HG02884 (cell line): Measurements from ENCODE around the gene CRACR2A.

Experiments
- ATAC-seq: cut with Tn5 transposase; IDR thresholded peaks from one replicate; pipeline ENCODE4 v1.9.1; 2021; ENCODE audit warnings: mild to moderate bottlenecking, moderate library complexity; ENCODE audit not compliant: unreplicated experiment

Gene CRACR2A

DNA sequence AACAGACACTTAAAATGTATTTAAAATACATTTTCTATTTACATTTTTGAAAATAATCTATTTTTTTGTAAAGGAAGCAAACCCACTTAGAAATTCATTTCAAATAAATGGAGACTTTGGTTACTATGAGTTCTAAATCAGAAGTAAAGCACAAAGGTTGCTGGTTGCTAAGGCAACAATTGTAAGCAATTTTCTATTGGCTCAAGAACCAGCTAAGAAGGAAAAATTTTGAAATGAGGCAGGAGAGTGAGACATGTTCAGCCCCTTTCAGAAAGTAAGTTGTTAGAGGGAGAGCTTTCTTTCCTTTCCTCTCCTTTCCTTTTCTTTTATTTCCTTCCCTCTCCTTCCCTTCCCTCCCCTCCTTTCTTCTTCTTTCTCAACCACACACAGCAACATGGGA lies 181.2 kb downstream of the CRACR2A start:
- ATAC-seq, result no peak

GRCh38 chr12:3571323-3571722 lies 181.6 kb downstream of the CRACR2A start:
- ATAC-seq, result no peak

DNA sequence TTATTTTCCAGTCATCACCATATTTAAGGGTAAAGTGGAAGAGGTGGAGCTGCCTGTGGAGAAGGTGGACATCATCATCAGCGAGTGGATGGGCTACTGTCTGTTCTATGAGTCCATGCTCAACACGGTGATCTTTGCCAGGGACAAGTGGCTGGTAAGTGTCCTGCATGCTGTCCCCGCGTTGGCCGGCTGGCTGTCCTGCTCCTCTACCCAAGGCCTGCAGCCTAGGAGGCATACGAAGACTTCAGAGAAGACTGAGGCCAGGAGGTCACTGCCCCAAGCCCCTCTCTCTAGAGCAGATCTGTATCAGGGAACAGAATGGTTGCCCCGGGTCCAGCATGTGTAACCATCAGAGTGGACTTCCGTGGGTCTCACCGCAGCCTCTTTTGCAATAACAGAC lies 184.2 kb downstream of the CRACR2A start:
- no peak for ATAC-seq

DNA sequence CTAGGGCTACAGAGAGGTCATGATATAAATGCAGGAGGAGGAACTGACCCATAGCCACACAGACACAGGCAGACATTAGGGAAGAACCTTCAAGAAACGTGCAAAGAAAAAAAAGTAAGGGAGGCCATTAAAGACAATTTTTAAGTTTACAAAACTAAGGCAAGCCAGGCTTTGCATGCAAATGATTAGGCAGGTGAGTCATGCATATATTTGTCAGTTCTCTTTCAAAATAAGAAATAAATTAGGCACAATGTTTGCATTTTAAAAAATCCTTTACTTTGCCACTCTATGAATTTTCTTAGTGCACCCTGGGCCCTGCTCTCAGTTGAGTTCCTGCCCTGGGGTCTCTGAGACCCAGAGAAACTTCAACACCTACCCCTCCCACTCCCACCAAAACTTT lies 186.9 kb downstream of the CRACR2A start:
- ATAC-seq, result no peak
